OCI-LY7 (cell line): ENCODE data around the gene CASZ1. TPM values are rescaled to one million over a fixed set of nuclear protein-coding genes. Genes with fewer than 3 reads are reported as not detected.

Experiments used
- BruUV-seq: library from RNA; stranded (reverse); fragments of 400-500 nt; replicated peaks from 2 replicates; lab custom pipeline; 2021; lab: Mats Ljungman, UMichigan
- CTCF ChIA-PET: fragments of 300-600 bp; sonication (Branson Sonifier 250); formaldehyde crosslinking; loops from one replicate; lab custom pipeline; 2022; ENCODE audit warnings: antibody characterized with exemption; ENCODE audit not compliant: unreplicated experiment; lab: Charles Lee
- POLR2A ChIA-PET: fragments of 300-600 bp; sonication (Branson Sonifier 250); formaldehyde crosslinking; loops from one replicate; lab custom pipeline; 2022; ENCODE audit warnings: antibody characterized with exemption; lab: Charles Lee
- DNase-seq: peaks from one replicate; pipeline ENCODE4 v3.0.0-alpha.2; 2015; ENCODE audit warnings: low spot score
- H2AFZ ChIP-seq: fragments of 200-600 bp; sonication (generic), shearing (Covaris generic); 2 replicates; pipeline ENCODE4 v1.6.1; 2014; ENCODE audit warnings: mild to moderate bottlenecking, antibody characterized with exemption, low read length, moderate library complexity
- H3K27ac ChIP-seq: fragments of 200-600 bp; sonication (generic); 2 replicates; pipeline ENCODE4 v1.5.1; 2014; ENCODE audit warnings: mixed run types, low read depth, mild to moderate bottlenecking, moderate library complexity, low read length, inconsistent platforms; ENCODE audit not compliant: poor library complexity, severe bottlenecking
- H3K36me3 ChIP-seq: fragments of 200-600 bp; sonication (generic); 2 replicates; pipeline ENCODE4 v1.6.1; 2014; ENCODE audit warnings: mild to moderate bottlenecking, antibody characterized with exemption, low read length, moderate library complexity, mixed read lengths; ENCODE audit not compliant: insufficient read depth
- H3K4me1 ChIP-seq: fragments of 200-600 bp; sonication (generic); 2 replicates; pipeline ENCODE4 v1.5.1; 2014; ENCODE audit warnings: mild to moderate bottlenecking, low read length; ENCODE audit not compliant: insufficient read depth, poor library complexity, severe bottlenecking
- H3K4me2 ChIP-seq: fragments of 200-600 bp; sonication (generic); 2 replicates; pipeline ENCODE4 v1.6.1; 2014; ENCODE audit warnings: mild to moderate bottlenecking, low read length
- H3K4me3 ChIP-seq: fragments of 200-600 bp; sonication (generic); 2 replicates; pipeline ENCODE4 v1.5.1; 2014; ENCODE audit warnings: mild to moderate bottlenecking, low read depth, low read length; ENCODE audit not compliant: poor library complexity, severe bottlenecking
- H3K79me2 ChIP-seq: fragments of 200-600 bp; sonication (generic); 2 replicates; pipeline ENCODE4 v1.6.1; 2016; ENCODE audit warnings: low read depth, mild to moderate bottlenecking, low read length, moderate library complexity, mixed read lengths; ENCODE audit not compliant: insufficient read depth
- H3K9me2 ChIP-seq: fragments of 200-600 bp; sonication (generic); 2 replicates; pipeline ENCODE4 v1.6.1; 2016; ENCODE audit warnings: mild to moderate bottlenecking, low read length, mixed read lengths; ENCODE audit not compliant: insufficient read depth
- H3K9me3 ChIP-seq: fragments of 200-600 bp; sonication (generic); 2 replicates; pipeline ENCODE4 v1.6.1; 2014; ENCODE audit warnings: mild to moderate bottlenecking, mixed run types, low read length, mixed read lengths
- H4K20me1 ChIP-seq: fragments of 200-600 bp; sonication (generic); 2 replicates; pipeline ENCODE4 v1.6.1; 2014; ENCODE audit warnings: mild to moderate bottlenecking, antibody characterized with exemption, low read length, moderate library complexity, mixed read lengths; ENCODE audit not compliant: insufficient read depth
- EZH2phosphoT487 ChIP-seq: fragments of 200-600 bp; sonication (generic); IDR thresholded peaks from 2 replicates; pipeline ENCODE4 v1.6.1; 2018; ENCODE audit warnings: low read depth, borderline replicate concordance, mild to moderate bottlenecking, mixed run types, antibody characterized with exemption, low read length, moderate library complexity, mixed read lengths
- intact Hi-C: fragments of 100-400 bp; cut with micrococcal nuclease; formaldehyde crosslinking; loops from one replicate; pipeline ENCODE4 v1.10.0; 2022; ENCODE audit not compliant: unreplicated experiment
- total RNA-seq, 2 experiments: library from RNA; depleted of rRNA in 1 of 2; stranded (reverse); fragments of >200 nt in 1 of 2; shearing (Covaris generic) in 1 of 2; gene quantifications; 2 replicates each; pipeline ENCODE4 v1.2.3, GENCODE V29; 2014 to 2022
- TF ChIP-seq, protein P1 (sequence below): fragments of 200-600 bp; sonication (generic); conservative IDR thresholded peaks from 2 replicates; pipeline ENCODE4 v1.5.1; 2014; ENCODE audit warnings: mild to moderate bottlenecking, antibody characterized with exemption, low read length, moderate library complexity, mixed read lengths

Gene CASZ1
- total RNA-seq, 2 experiments from 2014 or later: 3.3 to 3.9 TPM

DNA sequence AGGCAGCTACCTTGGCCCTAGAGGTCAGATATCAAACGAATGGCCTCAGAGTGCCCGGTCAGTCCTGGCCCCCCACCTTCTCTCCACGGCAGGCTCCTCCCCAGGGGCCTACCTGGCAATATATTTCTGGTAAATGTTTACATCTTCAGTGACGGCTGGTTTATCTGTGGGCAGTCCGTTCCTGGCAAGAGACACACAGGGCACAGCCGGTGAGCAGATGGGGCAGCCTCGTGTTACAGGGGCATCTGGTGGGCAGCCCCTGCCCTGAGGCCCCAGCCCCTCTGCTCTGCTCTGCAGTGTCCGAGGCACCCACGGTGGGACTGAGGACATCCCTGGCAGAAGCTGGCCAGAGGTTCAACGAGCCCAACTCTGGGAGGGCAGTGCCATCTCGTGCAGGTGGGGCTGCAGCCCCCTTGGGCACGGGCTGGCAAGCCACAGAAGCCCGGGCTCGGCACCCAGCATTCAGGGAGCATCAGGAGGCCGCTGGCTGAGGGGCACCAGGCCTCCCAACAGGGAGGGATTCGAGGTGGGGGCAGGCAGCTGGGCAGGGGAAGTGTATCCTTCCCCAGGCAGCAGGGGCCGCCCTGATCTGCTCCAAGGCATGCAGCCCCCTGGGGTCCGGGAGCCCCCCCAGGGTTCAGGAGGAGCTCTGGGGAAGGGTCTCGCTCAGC, 137.9 kb downstream of the CASZ1 start:
- Histone ChIP-seq H3K9me3 (no peaks in the 10 kb centered on the region), H4K20me1 (no peaks in the 10 kb centered on the region), H3K27ac (no peak overlapping the region), H3K4me1 (no peaks in the 10 kb centered on the region), H3K4me3 (no peak overlapping the region), H3K4me2 (no peak overlapping the region), H2AFZ (no peak overlapping the region), H3K79me2 (no peaks in the 10 kb centered on the region), H3K36me3 (no peaks in the 10 kb centered on the region), H3K9me2 (no peaks in the 10 kb centered on the region)
- TF ChIP-seq EZH2phosphoT487: no peak
- TF ChIP-seq, protein P1, sequence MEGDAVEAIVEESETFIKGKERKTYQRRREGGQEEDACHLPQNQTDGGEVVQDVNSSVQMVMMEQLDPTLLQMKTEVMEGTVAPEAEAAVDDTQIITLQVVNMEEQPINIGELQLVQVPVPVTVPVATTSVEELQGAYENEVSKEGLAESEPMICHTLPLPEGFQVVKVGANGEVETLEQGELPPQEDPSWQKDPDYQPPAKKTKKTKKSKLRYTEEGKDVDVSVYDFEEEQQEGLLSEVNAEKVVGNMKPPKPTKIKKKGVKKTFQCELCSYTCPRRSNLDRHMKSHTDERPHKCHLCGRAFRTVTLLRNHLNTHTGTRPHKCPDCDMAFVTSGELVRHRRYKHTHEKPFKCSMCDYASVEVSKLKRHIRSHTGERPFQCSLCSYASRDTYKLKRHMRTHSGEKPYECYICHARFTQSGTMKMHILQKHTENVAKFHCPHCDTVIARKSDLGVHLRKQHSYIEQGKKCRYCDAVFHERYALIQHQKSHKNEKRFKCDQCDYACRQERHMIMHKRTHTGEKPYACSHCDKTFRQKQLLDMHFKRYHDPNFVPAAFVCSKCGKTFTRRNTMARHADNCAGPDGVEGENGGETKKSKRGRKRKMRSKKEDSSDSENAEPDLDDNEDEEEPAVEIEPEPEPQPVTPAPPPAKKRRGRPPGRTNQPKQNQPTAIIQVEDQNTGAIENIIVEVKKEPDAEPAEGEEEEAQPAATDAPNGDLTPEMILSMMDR: no peak
- intact Hi-C loops: no loop called here
- no TSS peak for BruUV-seq
- ChIA-PET CTCF (no interaction called here), POLR2A (interaction anchor here (0.6 kb wide), 1 partner anchor 445 kb away, joined by 4 read pairs; no protein-coding TSS in a partner anchor)
- DNase-seq: no peak

DNA sequence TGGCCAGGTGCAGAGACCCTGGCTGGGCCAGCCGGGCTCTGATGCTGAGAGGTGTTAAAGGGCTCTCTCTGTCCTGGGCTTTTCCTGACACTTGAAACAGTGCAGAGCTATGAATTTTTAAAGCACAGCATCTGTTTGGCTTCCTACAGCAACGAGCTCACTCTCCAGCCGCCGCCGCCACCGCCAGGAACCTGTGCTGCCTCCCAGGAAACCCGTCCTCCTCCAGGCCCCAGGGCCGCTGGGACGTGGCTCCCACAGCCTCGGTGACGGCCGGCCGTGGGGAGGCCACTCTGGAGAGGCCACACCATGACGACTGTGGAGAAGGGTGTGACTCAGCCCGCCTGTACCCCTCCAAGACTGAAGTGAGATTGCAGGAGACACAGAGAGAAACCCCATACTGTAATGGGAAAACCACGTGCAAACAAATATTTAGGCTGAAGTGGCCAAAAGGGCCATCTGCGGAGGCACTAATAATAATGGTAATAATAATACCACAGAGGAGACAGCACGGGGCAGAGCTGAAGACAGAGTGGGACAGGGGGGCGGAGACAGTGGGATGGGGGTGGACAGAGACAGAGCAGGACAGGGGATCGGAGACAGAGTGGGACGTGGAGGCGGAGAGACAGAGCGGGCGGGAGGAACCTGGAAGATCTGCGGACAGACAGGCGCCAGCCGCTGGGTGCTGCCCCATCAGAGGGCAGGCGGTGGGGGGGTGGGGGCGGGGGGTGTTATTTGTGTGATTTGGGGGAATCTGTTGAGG, 139.2 kb downstream of the CASZ1 start:
- Histone ChIP-seq H2AFZ (no peak overlapping the region), H3K4me3 (no peak overlapping the region), H3K4me1 (no peaks in the 10 kb centered on the region), H3K36me3 (no peaks in the 10 kb centered on the region), H3K9me2 (no peaks in the 10 kb centered on the region), H3K9me3 (no peaks in the 10 kb centered on the region), H3K4me2 (no peak overlapping the region), H3K79me2 (no peaks in the 10 kb centered on the region), H3K27ac (no peak overlapping the region), H4K20me1 (no peaks in the 10 kb centered on the region)
- TF ChIP-seq EZH2phosphoT487: no peak
- TF ChIP-seq, protein P1: no peak
- ChIA-PET POLR2A (no interaction called here), CTCF (no interaction called here)
- no peak for DNase-seq
- no TSS peak for BruUV-seq
- intact Hi-C loops: no loop called here

DNA sequence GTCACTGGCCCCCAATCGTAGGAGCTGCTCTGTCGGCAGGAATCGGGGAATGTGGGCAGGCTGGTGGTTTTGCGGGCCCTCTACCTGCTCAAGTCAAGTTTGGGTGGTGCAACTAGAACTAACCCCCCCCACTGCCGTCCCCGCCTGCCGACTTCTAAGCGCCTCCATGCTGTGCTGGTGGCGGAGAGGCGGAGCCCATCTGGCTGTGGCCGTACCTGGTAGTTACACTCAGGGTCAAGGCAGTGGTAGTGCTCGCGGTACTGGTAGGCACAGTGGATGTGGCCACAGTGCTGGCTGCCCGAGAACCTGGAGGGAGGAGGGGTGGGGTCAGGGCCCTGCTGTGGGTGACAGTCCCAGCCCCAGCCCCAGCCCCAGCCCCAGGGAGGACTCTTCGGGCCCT, 140.0 kb downstream of the CASZ1 start:
- intact Hi-C loops: no loop called here
- Histone ChIP-seq H3K36me3 (no peaks in the 10 kb centered on the region), H3K4me3 (no peak overlapping the region), H3K79me2 (no peaks in the 10 kb centered on the region), H3K4me2 (no peak overlapping the region), H2AFZ (no peak overlapping the region), H4K20me1 (no peaks in the 10 kb centered on the region), H3K9me3 (no peaks in the 10 kb centered on the region), H3K4me1 (no peaks in the 10 kb centered on the region), H3K27ac (no peak overlapping the region), H3K9me2 (no peaks in the 10 kb centered on the region)
- DNase-seq: no peak
- no peak for TF ChIP-seq EZH2phosphoT487
- TF ChIP-seq, protein P1: no peak
- ChIA-PET CTCF (no interaction called here), POLR2A (no interaction called here)
- BruUV-seq: no TSS peak
